GM23338 (cell line): Measurements from ENCODE around the gene MELK. TPM values are rescaled to one million over a fixed set of nuclear protein-coding genes. Genes with fewer than 3 reads are reported as not detected.
"Not testable (repeated sequence)": the region's sequence is repeated elsewhere in the genome, so short reads cannot be mapped to it uniquely, and the experiment has no call there.

Experiments used
- ATAC-seq: fragments of 200-7000 bp; cut with Tn5 transposase; 3 replicates; pipeline ENCODE4 v1.9.1; 2020
- DNase-seq: peaks from one replicate; pipeline ENCODE4 v3.0.0-alpha.2; 2015; ENCODE audit warnings: low spot score
- H2AFZ ChIP-seq: fragments of 200-600 bp; sonication (generic); 2 replicates; pipeline ENCODE4 v1.8.0; 2016; ENCODE audit warnings: antibody characterized with exemption, mild to moderate bottlenecking, moderate library complexity
- H3F3A ChIP-seq: fragments of 200-600 bp; sonication (generic); replicated peaks from 2 replicates; pipeline ENCODE4 v1.8.0; 2017; ENCODE audit warnings: antibody characterized with exemption, mixed run types, low read depth
- H3K27ac ChIP-seq: fragments of 200-600 bp; sonication (generic); 2 replicates; pipeline ENCODE4 v1.6.1; 2016; ENCODE audit warnings: low read depth
- H3K27me3 ChIP-seq: fragments of 200-600 bp; sonication (generic); 2 replicates; pipeline ENCODE4 v1.8.0; 2016; ENCODE audit warnings: mild to moderate bottlenecking, mixed run types, moderate library complexity; ENCODE audit not compliant: insufficient read depth
- H3K36me3 ChIP-seq: fragments of 200-600 bp; sonication (generic); 2 replicates; pipeline ENCODE4 v1.8.0; 2016; ENCODE audit warnings: mild to moderate bottlenecking; ENCODE audit not compliant: insufficient read depth
- H3K4me1 ChIP-seq: fragments of 200-600 bp; sonication (generic); 2 replicates; pipeline ENCODE4 v1.8.0; 2016; ENCODE audit warnings: mild to moderate bottlenecking, moderate library complexity; ENCODE audit not compliant: insufficient read depth
- H3K4me2 ChIP-seq: fragments of 200-600 bp; sonication (generic); 2 replicates; pipeline ENCODE4 v1.7.1; 2017; ENCODE audit warnings: mixed run types
- H3K4me3 ChIP-seq: fragments of 200-600 bp; sonication (generic); 2 replicates; pipeline ENCODE4 v1.6.1; 2016; ENCODE audit warnings: mixed run types
- H3K79me2 ChIP-seq: fragments of 200-600 bp; sonication (generic); replicated peaks from 2 replicates; pipeline ENCODE4 v1.8.0; 2017; ENCODE audit warnings: mild to moderate bottlenecking; ENCODE audit not compliant: insufficient read depth
- H3K9me2 ChIP-seq: fragments of 200-600 bp; sonication (generic); 2 replicates; pipeline ENCODE4 v1.8.0; 2017; ENCODE audit not compliant: insufficient read depth
- H4K20me1 ChIP-seq: fragments of 200-600 bp; sonication (generic); replicated peaks from 2 replicates; pipeline ENCODE4 v1.8.0; 2017; ENCODE audit warnings: mild to moderate bottlenecking; ENCODE audit not compliant: insufficient read depth
- H3K27ac Mint-ChIP-seq: 2 replicates; pipeline ENCODE4 v1.8.0; 2020; ENCODE audit warnings: inconsistent platforms, mild to moderate bottlenecking, moderate library complexity, mixed read lengths
- H3K27me3 Mint-ChIP-seq: 3 replicates; pipeline ENCODE4 v1.8.0; 2022; ENCODE audit warnings: low read depth, mild to moderate bottlenecking, moderate library complexity, mixed read lengths, inconsistent platforms; ENCODE audit not compliant: insufficient read depth, poor library complexity
- H3K36me3 Mint-ChIP-seq: 3 replicates; pipeline ENCODE4 v1.8.0; 2021; ENCODE audit warnings: low read depth, mild to moderate bottlenecking, inconsistent platforms, moderate library complexity, mixed read lengths
- H3K4me1 Mint-ChIP-seq: 3 replicates; pipeline ENCODE4 v1.8.0; 2020; ENCODE audit warnings: mild to moderate bottlenecking, inconsistent platforms, mixed read lengths
- H3K4me3 Mint-ChIP-seq: 3 replicates; pipeline ENCODE4 v1.8.0; 2021; ENCODE audit warnings: moderate library complexity, mild to moderate bottlenecking, inconsistent platforms, mixed read lengths
- H3K9me3 Mint-ChIP-seq: 3 replicates; pipeline ENCODE4 v1.8.0; 2020; ENCODE audit warnings: moderate library complexity, mild to moderate bottlenecking, inconsistent platforms, mixed read lengths
- CREB1 ChIP-seq: fragments of 250-450 bp; sonication (Bioruptor Pico); IDR thresholded peaks from 2 replicates; pipeline ENCODE4 v1.5.0; 2020; ENCODE audit warnings: low read depth, mild to moderate bottlenecking, moderate library complexity
- EZH2 ChIP-seq: fragments of 200-600 bp; sonication (generic); IDR thresholded peaks from one replicate; pipeline ENCODE4 v1.8.0; 2017; ENCODE audit warnings: antibody characterized with exemption, mild to moderate bottlenecking, low read depth; ENCODE audit not compliant: unreplicated experiment
- EZH2phosphoT487 ChIP-seq: fragments of 200-600 bp; sonication (generic); IDR thresholded peaks from one replicate; pipeline ENCODE4 v1.8.1; 2018; ENCODE audit warnings: antibody characterized with exemption; ENCODE audit not compliant: unreplicated experiment
- NANOG ChIP-seq: IDR thresholded peaks from 2 replicates; pipeline ENCODE4 v1.6.1; 2016; ENCODE audit warnings: antibody characterized with exemption, borderline replicate concordance
- ZNF114 ChIP-seq: fragments of 250-450 bp; sonication (Bioruptor Pico); IDR thresholded peaks from 2 replicates; pipeline ENCODE4 v1.5.0; 2020; ENCODE audit warnings: mild to moderate bottlenecking, moderate library complexity
- ZNF331 ChIP-seq: fragments of 250-450 bp; sonication (Bioruptor Pico); IDR thresholded peaks from 2 replicates; pipeline ENCODE4 v1.5.0; 2020; ENCODE audit warnings: low read depth, mild to moderate bottlenecking, moderate library complexity
- polyA plus RNA-seq: library from polyadenylated mRNA; unstranded; fragments of >200 nt; fragmentation: Nextera tagmentation; extraction: Ambion mirVana; gene quantifications from 2 replicates; pipeline ENCODE4 v1.2.1, GENCODE V29; 2016
- total RNA-seq: library from RNA; depleted of rRNA; stranded (reverse); fragments of >200 nt; shearing (Covaris generic); gene quantifications from 2 replicates; pipeline ENCODE4 v1.2.3, GENCODE V29; 2014
- TF ChIP-seq, protein P1 (sequence below): IDR thresholded peaks from one replicate; pipeline ENCODE4 v1.6.1; 2018; ENCODE audit warnings: antibody characterized with exemption; ENCODE audit not compliant: unreplicated experiment
- TF ChIP-seq, protein P2 (sequence below): IDR thresholded peaks from 2 replicates; pipeline ENCODE4 v1.6.1; 2016; ENCODE audit warnings: antibody characterized with exemption
- TF ChIP-seq, protein P3 (sequence below), 2 experiments: fragments of 200-600 bp in 1 of 2; sonication (generic) in 1 of 2; conservative IDR thresholded peaks; 2 replicates each; pipeline versions ENCODE4 v1.5.1 to v1.6.1; 2016 to 2017; ENCODE audit warnings: antibody characterized with exemption in 2 of 2, low read depth in 2 of 2, mild to moderate bottlenecking in 2 of 2, moderate library complexity in 1 of 2

The MELK gene
- total and polyA plus RNA-seq, 2 experiments from 2014 or later = 37.2 to 55.7 TPM

DNA sequence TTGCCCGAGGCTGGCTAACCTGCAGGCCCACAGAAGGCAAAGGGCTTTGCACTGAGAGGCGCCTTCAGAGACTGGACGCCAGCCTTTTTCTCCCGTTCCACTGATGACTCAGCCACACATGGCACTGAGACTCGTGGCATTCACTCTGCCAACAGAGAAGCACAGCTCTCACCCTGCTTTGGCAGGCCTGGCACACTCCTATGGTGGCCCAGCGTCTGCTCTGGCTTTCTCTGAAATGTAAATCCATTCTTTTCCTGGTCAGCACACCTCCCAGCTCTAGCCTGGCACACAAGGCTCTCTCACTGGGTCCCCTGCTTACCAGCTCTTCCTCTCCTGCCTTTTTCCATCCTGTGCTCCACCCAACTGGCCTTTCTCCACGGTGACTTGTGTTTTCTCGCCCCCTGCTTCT lies 5.9 kb upstream of the MELK start (continued):
- TF ChIP-seq EZH2 = no peak
- no peak for TF ChIP-seq EZH2phosphoT487
- no peak for TF ChIP-seq ZNF114
- TF ChIP-seq ZNF331 (CRISPR knock-in tag) = no peak
- TF ChIP-seq CREB1 = no peak
- TF ChIP-seq, protein P1, sequence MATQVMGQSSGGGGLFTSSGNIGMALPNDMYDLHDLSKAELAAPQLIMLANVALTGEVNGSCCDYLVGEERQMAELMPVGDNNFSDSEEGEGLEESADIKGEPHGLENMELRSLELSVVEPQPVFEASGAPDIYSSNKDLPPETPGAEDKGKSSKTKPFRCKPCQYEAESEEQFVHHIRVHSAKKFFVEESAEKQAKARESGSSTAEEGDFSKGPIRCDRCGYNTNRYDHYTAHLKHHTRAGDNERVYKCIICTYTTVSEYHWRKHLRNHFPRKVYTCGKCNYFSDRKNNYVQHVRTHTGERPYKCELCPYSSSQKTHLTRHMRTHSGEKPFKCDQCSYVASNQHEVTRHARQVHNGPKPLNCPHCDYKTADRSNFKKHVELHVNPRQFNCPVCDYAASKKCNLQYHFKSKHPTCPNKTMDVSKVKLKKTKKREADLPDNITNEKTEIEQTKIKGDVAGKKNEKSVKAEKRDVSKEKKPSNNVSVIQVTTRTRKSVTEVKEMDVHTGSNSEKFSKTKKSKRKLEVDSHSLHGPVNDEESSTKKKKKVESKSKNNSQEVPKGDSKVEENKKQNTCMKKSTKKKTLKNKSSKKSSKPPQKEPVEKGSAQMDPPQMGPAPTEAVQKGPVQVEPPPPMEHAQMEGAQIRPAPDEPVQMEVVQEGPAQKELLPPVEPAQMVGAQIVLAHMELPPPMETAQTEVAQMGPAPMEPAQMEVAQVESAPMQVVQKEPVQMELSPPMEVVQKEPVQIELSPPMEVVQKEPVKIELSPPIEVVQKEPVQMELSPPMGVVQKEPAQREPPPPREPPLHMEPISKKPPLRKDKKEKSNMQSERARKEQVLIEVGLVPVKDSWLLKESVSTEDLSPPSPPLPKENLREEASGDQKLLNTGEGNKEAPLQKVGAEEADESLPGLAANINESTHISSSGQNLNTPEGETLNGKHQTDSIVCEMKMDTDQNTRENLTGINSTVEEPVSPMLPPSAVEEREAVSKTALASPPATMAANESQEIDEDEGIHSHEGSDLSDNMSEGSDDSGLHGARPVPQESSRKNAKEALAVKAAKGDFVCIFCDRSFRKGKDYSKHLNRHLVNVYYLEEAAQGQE = no peak
- TF ChIP-seq, protein P2, sequence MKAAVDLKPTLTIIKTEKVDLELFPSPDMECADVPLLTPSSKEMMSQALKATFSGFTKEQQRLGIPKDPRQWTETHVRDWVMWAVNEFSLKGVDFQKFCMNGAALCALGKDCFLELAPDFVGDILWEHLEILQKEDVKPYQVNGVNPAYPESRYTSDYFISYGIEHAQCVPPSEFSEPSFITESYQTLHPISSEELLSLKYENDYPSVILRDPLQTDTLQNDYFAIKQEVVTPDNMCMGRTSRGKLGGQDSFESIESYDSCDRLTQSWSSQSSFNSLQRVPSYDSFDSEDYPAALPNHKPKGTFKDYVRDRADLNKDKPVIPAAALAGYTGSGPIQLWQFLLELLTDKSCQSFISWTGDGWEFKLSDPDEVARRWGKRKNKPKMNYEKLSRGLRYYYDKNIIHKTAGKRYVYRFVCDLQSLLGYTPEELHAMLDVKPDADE = no peak

DNA sequence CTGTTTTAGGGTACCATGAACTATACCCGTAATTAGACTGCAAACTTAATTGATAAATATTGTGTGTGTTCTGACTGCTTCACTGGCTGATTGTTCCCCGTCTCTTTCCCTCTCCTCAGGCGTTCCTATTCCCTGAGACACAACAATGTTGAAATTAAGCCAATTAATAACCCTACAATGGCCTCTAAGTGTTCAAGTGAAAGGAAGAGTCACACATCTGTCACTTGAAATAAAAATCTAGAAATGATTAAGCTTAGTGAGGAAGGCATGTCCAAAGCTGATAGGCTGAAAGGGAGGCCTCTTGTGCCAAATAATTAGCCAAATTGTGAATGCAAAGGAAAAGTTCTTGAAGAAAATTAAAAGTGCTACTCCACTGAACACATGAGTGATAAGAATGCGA lies 4.0 kb upstream of the MELK start:
- not testable (repeated sequence) for H2AFZ ChIP-seq, H3F3A ChIP-seq, H4K20me1 ChIP-seq, H3K4me2 ChIP-seq, H3K79me2 ChIP-seq, H3K4me1 Mint-ChIP-seq, H3K36me3 ChIP-seq, H3K4me3 ChIP-seq, H3K9me2 ChIP-seq, H3K4me1 ChIP-seq, H3K4me3 Mint-ChIP-seq, H3K9me3 Mint-ChIP-seq, H3K27me3 Mint-ChIP-seq, H3K27ac ChIP-seq, H3K36me3 Mint-ChIP-seq, H3K27ac Mint-ChIP-seq, ATAC-seq, H3K27me3 ChIP-seq, DNase-seq

DNA sequence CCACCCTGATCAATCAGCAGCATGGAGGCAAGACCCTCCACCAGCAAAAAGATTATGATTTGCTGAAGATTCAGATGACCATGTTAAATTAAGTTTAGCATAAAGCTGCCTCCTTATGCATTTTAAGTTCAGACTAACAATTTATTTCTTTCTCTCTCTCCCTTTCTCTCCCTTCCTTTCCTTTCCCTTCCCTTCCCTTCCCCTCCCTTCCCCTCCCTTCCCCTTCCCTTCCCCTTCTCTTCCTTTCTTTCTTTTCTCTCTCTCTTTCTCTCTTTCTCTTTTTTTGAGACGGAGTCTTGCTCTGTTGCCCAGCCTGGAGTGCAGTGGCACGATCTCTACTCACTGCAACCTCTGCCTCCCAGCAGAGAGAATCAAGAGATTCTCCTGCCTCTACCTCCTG lies 1.4 kb upstream of the MELK start:
- H3K4me3 ChIP-seq = no peak overlapping the region
- 0 out of 3 replicates have a peak, but pooled peaks cover 2% of the 10 kb centered on the region for H3K9me3 Mint-ChIP-seq
- no peak overlapping the region for H2AFZ ChIP-seq
- DNase-seq (no peak), ATAC-seq (no peak)
- no peak overlapping the region for H3K27ac ChIP-seq
- peaks cover 12% of the 10 kb centered on the region for H4K20me1 ChIP-seq
- no peaks in the 10 kb centered on the region for H3K36me3 ChIP-seq
- H3F3A ChIP-seq = peaks cover 8% of the 10 kb centered on the region; the same call in 1 of the 2 replicates
- H3K4me2 ChIP-seq = no peak overlapping the region
- peaks cover 12% of the 10 kb centered on the region for H3K27me3 Mint-ChIP-seq
- no peak overlapping the region for H3K4me3 Mint-ChIP-seq
- H3K9me2 ChIP-seq = peaks cover 4% of the 10 kb centered on the region; the same call in 1 of the 2 replicates
- peaks cover 8% of the 10 kb centered on the region for H3K4me1 ChIP-seq
- H3K27me3 ChIP-seq = no peaks in the 10 kb centered on the region
- peaks cover 34% of the 10 kb centered on the region for H3K79me2 ChIP-seq
- peaks cover 21% of the 10 kb centered on the region for H3K36me3 Mint-ChIP-seq
- no peak overlapping the region for H3K27ac Mint-ChIP-seq
- peaks cover 20% of the 10 kb centered on the region for H3K4me1 Mint-ChIP-seq
- TF ChIP-seq, protein P3, sequence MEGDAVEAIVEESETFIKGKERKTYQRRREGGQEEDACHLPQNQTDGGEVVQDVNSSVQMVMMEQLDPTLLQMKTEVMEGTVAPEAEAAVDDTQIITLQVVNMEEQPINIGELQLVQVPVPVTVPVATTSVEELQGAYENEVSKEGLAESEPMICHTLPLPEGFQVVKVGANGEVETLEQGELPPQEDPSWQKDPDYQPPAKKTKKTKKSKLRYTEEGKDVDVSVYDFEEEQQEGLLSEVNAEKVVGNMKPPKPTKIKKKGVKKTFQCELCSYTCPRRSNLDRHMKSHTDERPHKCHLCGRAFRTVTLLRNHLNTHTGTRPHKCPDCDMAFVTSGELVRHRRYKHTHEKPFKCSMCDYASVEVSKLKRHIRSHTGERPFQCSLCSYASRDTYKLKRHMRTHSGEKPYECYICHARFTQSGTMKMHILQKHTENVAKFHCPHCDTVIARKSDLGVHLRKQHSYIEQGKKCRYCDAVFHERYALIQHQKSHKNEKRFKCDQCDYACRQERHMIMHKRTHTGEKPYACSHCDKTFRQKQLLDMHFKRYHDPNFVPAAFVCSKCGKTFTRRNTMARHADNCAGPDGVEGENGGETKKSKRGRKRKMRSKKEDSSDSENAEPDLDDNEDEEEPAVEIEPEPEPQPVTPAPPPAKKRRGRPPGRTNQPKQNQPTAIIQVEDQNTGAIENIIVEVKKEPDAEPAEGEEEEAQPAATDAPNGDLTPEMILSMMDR (conservative IDR thresholded peaks at IDR 0.05; ENCODE audit: low read depth in 2 of 2) = no peak
- TF ChIP-seq EZH2 = no peak
- TF ChIP-seq, protein P2 = no peak
- no peak for TF ChIP-seq ZNF114
- no peak for TF ChIP-seq NANOG
- no peak for TF ChIP-seq CREB1
